HG03575 (cell line): ENCODE measurements around the gene LYST.
"Not testable (repeated sequence)": the region's sequence is repeated elsewhere in the genome, so short reads cannot be mapped to it uniquely, and the experiment has no call there.

Experiments used
- ATAC-seq: cut with Tn5 transposase; IDR thresholded peaks from one replicate; pipeline ENCODE4 v1.9.1; 2021; ENCODE audit not compliant: unreplicated experiment, insufficient number of reproducible peaks, low FRiP score; ENCODE audit errors: extremely low read depth

LYST gene

GRCh38 chr1:235649368-235650163 is 217.1 kb downstream of the LYST start, which contains the start of gene GNG4:
GNG4 (minus strand) TSS chr1:235649784; CDS start chr1:235583838, 65,946 bp downstream.
- no peak for ATAC-seq

- ATAC-seq, result no peak
Measured at GRCh38 chr1:235648954-235649367, 217.7 kb downstream of the LYST start.

- ATAC-seq, result no peak
Measured at GRCh38 chr1:235648407-235648907, 218.2 kb downstream of the LYST start.

- ATAC-seq, result not testable (repeated sequence)
Measured at GRCh38 chr1:235647537-235647936, 219.2 kb downstream of the LYST start.

GRCh38 chr1:235646463-235646862 is 220.2 kb downstream of the LYST start:
- no peak for ATAC-seq

GRCh38 chr1:235644693-235645305 is 221.9 kb downstream of the LYST start:
- no peak for ATAC-seq

GRCh38 chr1:235643837-235644692 is 222.6 kb downstream of the LYST start:
- ATAC-seq, result no peak

- no peak for ATAC-seq
Measured at GRCh38 chr1:235642943-235643371, 223.7 kb downstream of the LYST start.

GRCh38 chr1:235642011-235642942 is 224.4 kb downstream of the LYST start:
- ATAC-seq, result no peak

GRCh38 chr1:235640580-235640979 is 226.1 kb downstream of the LYST start:
- no peak for ATAC-seq

GRCh38 chr1:235639226-235640205 is 227.2 kb downstream of the LYST start:
- no peak for ATAC-seq

GRCh38 chr1:235638612-235639011 is 228.1 kb downstream of the LYST start:
- ATAC-seq, result not testable (repeated sequence)

GRCh38 chr1:235637756-235638534 is 228.8 kb downstream of the LYST start:
- no peak for ATAC-seq

GRCh38 chr1:235635938-235636662 is 230.6 kb downstream of the LYST start:
- no peak for ATAC-seq

- ATAC-seq, result no peak
Measured at GRCh38 chr1:235632506-235633401, 234.0 kb downstream of the LYST start.
